Activated naive CD8-positive, alpha-beta T cell (primary cell): Measurements from ENCODE around the gene TNKS2.
"Not testable (repeated sequence)": the region's sequence is repeated elsewhere in the genome, so short reads cannot be mapped to it uniquely, and the experiment has no call there.

Experiments
- H3K27ac Mint-ChIP-seq: one replicate; pipeline ENCODE4 v1.8.0; 2021; ENCODE audit warnings: mixed read lengths
- H3K27me3 Mint-ChIP-seq: one replicate; pipeline ENCODE4 v1.8.0; 2021; ENCODE audit warnings: mixed read lengths
- H3K36me3 Mint-ChIP-seq: one replicate; pipeline ENCODE4 v1.8.0; 2021; ENCODE audit warnings: mixed read lengths
- H3K4me1 Mint-ChIP-seq: one replicate; pipeline ENCODE4 v1.8.0; 2021; ENCODE audit warnings: low read depth, mixed read lengths
- H3K4me3 Mint-ChIP-seq: one replicate; pipeline ENCODE4 v1.8.0; 2021; ENCODE audit warnings: mild to moderate bottlenecking, mixed read lengths
- H3K9me3 Mint-ChIP-seq: one replicate; pipeline ENCODE4 v1.8.0; 2021; ENCODE audit warnings: low read depth, mixed read lengths

Gene TNKS2

GRCh38 chr10:91797874-91798648, at the start of gene TNKS2:
Gene TNKS2, plus strand, starts transcription at chr10:91798426. Its CDS starts 265 bp downstream, at chr10:91798691.
- peaks cover 7% of the 10 kb centered on the region for H3K36me3 Mint-ChIP-seq
- H3K4me3 Mint-ChIP-seq: peak within 1 kb of the TSS; percentile 99
- peak within 1 kb of the TSS; percentile 98 for H3K27ac Mint-ChIP-seq
- peaks cover 63% of the 10 kb centered on the region for H3K4me1 Mint-ChIP-seq
- no peaks in the 10 kb centered on the region for H3K9me3 Mint-ChIP-seq
- H3K27me3 Mint-ChIP-seq: no peaks in the 10 kb centered on the region

GRCh38 chr10:91749592-91749991, 48.6 kb upstream of the TNKS2 start:
- H3K4me3 Mint-ChIP-seq, H3K27ac Mint-ChIP-seq, H3K9me3 Mint-ChIP-seq, H3K27me3 Mint-ChIP-seq, H3K4me1 Mint-ChIP-seq, H3K36me3 Mint-ChIP-seq: not testable (repeated sequence)

GRCh38 chr10:91756286-91756685, 41.9 kb upstream of the TNKS2 start:
- no peak overlapping the region for H3K27ac Mint-ChIP-seq
- no peaks in the 10 kb centered on the region for H3K9me3 Mint-ChIP-seq
- H3K4me1 Mint-ChIP-seq: no peaks in the 10 kb centered on the region
- H3K4me3 Mint-ChIP-seq: no peak overlapping the region
- peaks cover 11% of the 10 kb centered on the region for H3K27me3 Mint-ChIP-seq
- H3K36me3 Mint-ChIP-seq: no peaks in the 10 kb centered on the region

- no peaks in the 10 kb centered on the region for H3K36me3 Mint-ChIP-seq
- no peaks in the 10 kb centered on the region for H3K9me3 Mint-ChIP-seq
- H3K27ac Mint-ChIP-seq: no peak overlapping the region
- peaks cover 11% of the 10 kb centered on the region for H3K27me3 Mint-ChIP-seq
- no peak overlapping the region for H3K4me3 Mint-ChIP-seq
- H3K4me1 Mint-ChIP-seq: peaks cover 5% of the 10 kb centered on the region
Measured at GRCh38 chr10:91758303-91759146, 39.7 kb upstream of the TNKS2 start.

GRCh38 chr10:91759581-91759986, 38.6 kb upstream of the TNKS2 start:
- H3K4me1 Mint-ChIP-seq: peaks cover 5% of the 10 kb centered on the region
- H3K9me3 Mint-ChIP-seq: no peaks in the 10 kb centered on the region
- no peaks in the 10 kb centered on the region for H3K36me3 Mint-ChIP-seq
- H3K27me3 Mint-ChIP-seq: peaks cover 8% of the 10 kb centered on the region
- no peak overlapping the region for H3K4me3 Mint-ChIP-seq
- no peak overlapping the region for H3K27ac Mint-ChIP-seq

GRCh38 chr10:91761721-91762120, 36.5 kb upstream of the TNKS2 start:
- peaks cover 5% of the 10 kb centered on the region for H3K27me3 Mint-ChIP-seq
- no peak overlapping the region for H3K27ac Mint-ChIP-seq
- H3K9me3 Mint-ChIP-seq: no peaks in the 10 kb centered on the region
- H3K4me3 Mint-ChIP-seq: no peak overlapping the region
- peaks cover 5% of the 10 kb centered on the region for H3K4me1 Mint-ChIP-seq
- H3K36me3 Mint-ChIP-seq: no peaks in the 10 kb centered on the region

- H3K27ac Mint-ChIP-seq: no peak overlapping the region
- no peak overlapping the region for H3K4me3 Mint-ChIP-seq
- no peaks in the 10 kb centered on the region for H3K36me3 Mint-ChIP-seq
- H3K4me1 Mint-ChIP-seq: peaks cover 5% of the 10 kb centered on the region
- peaks cover 2% of the 10 kb centered on the region for H3K27me3 Mint-ChIP-seq
- H3K9me3 Mint-ChIP-seq: no peaks in the 10 kb centered on the region
Measured at GRCh38 chr10:91762878-91763277, 35.3 kb upstream of the TNKS2 start.

GRCh38 chr10:91766676-91767075, 31.6 kb upstream of the TNKS2 start:
- Mint-ChIP-seq H3K4me1 (peaks cover 4% of the 10 kb centered on the region), H3K4me3 (no peak overlapping the region), H3K27ac (no peak overlapping the region), H3K27me3 (no peaks in the 10 kb centered on the region), H3K9me3 (no peaks in the 10 kb centered on the region), H3K36me3 (no peaks in the 10 kb centered on the region)

GRCh38 chr10:91768123-91768522, 30.1 kb upstream of the TNKS2 start:
- H3K36me3 Mint-ChIP-seq: no peaks in the 10 kb centered on the region
- H3K4me1 Mint-ChIP-seq: no peaks in the 10 kb centered on the region
- H3K4me3 Mint-ChIP-seq: no peak overlapping the region
- H3K27me3 Mint-ChIP-seq: no peaks in the 10 kb centered on the region
- no peak overlapping the region for H3K27ac Mint-ChIP-seq
- H3K9me3 Mint-ChIP-seq: no peaks in the 10 kb centered on the region

- Mint-ChIP-seq H3K36me3 (no peaks in the 10 kb centered on the region), H3K4me3 (no peak overlapping the region), H3K27ac (no peak overlapping the region), H3K9me3 (no peaks in the 10 kb centered on the region), H3K27me3 (peaks cover 11% of the 10 kb centered on the region), H3K4me1 (no peaks in the 10 kb centered on the region)
Measured at GRCh38 chr10:91771907-91772306, 26.3 kb upstream of the TNKS2 start.

GRCh38 chr10:91772461-91772860, 25.8 kb upstream of the TNKS2 start:
- H3K36me3 Mint-ChIP-seq: no peaks in the 10 kb centered on the region
- H3K9me3 Mint-ChIP-seq: no peaks in the 10 kb centered on the region
- no peaks in the 10 kb centered on the region for H3K4me1 Mint-ChIP-seq
- H3K27me3 Mint-ChIP-seq: peaks cover 11% of the 10 kb centered on the region
- no peak overlapping the region for H3K27ac Mint-ChIP-seq
- no peak overlapping the region for H3K4me3 Mint-ChIP-seq

- Mint-ChIP-seq H3K27ac (no peak overlapping the region), H3K4me1 (no peaks in the 10 kb centered on the region), H3K4me3 (no peak overlapping the region)
Measured at GRCh38 chr10:91772869-91773268, 25.4 kb upstream of the TNKS2 start.

GRCh38 chr10:91774571-91774970, 23.7 kb upstream of the TNKS2 start:
- Mint-ChIP-seq H3K27ac (no peak overlapping the region), H3K4me3 (no peak overlapping the region), H3K9me3 (no peaks in the 10 kb centered on the region), H3K27me3 (peaks cover 19% of the 10 kb centered on the region), H3K4me1 (no peaks in the 10 kb centered on the region), H3K36me3 (no peaks in the 10 kb centered on the region)

More at GRCh38 chr10:91772869-91773268, 25.4 kb upstream of the TNKS2 start:
- peaks cover 11% of the 10 kb centered on the region for H3K27me3 Mint-ChIP-seq
- H3K9me3 Mint-ChIP-seq: no peaks in the 10 kb centered on the region
- no peaks in the 10 kb centered on the region for H3K36me3 Mint-ChIP-seq

- Mint-ChIP-seq H3K9me3 (no peaks in the 10 kb centered on the region), H3K36me3 (no peaks in the 10 kb centered on the region), H3K27ac (no peak overlapping the region), H3K4me3 (no peak overlapping the region), H3K27me3 (peaks cover 21% of the 10 kb centered on the region), H3K4me1 (no peaks in the 10 kb centered on the region)
Measured at GRCh38 chr10:91775731-91776130, 22.5 kb upstream of the TNKS2 start.

- no peak overlapping the region for H3K4me3 Mint-ChIP-seq
- peaks cover 21% of the 10 kb centered on the region for H3K27me3 Mint-ChIP-seq
- no peak overlapping the region for H3K27ac Mint-ChIP-seq
- H3K9me3 Mint-ChIP-seq: no peaks in the 10 kb centered on the region
- H3K36me3 Mint-ChIP-seq: peaks cover under 1% of the 10 kb centered on the region
- no peaks in the 10 kb centered on the region for H3K4me1 Mint-ChIP-seq
Measured at GRCh38 chr10:91776266-91776665, 22.0 kb upstream of the TNKS2 start.
